Fibroblast of skin of abdomen (primary cell): ENCODE results near the gene L3MBTL4.
"Not testable (repeated sequence)": the region's sequence is repeated elsewhere in the genome, so short reads cannot be mapped to it uniquely, and the experiment has no call there.

Source experiments
- DNase-seq: peaks from one replicate; pipeline ENCODE4 v3.0.0-alpha.2; 2013

L3MBTL4 gene

DNA sequence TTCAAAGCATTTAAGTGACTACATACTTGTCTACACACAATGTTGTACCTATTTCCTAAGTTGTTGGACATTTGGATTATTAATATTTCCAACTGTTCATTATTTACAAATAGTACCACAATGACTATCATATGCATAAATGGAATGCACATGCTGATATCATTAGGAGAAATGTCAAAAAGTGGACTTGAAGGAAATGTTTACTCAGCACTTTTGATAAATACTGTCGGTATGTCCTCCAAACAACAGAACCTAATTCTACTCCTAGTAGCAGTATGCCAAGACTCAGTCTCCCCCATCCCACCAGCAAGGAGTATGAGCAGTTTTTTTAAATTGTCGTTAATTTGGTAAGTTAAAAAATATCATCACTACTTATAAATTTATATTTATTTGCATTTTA is 116.8 kb downstream of the L3MBTL4 start:
- no peak for DNase-seq

DNA sequence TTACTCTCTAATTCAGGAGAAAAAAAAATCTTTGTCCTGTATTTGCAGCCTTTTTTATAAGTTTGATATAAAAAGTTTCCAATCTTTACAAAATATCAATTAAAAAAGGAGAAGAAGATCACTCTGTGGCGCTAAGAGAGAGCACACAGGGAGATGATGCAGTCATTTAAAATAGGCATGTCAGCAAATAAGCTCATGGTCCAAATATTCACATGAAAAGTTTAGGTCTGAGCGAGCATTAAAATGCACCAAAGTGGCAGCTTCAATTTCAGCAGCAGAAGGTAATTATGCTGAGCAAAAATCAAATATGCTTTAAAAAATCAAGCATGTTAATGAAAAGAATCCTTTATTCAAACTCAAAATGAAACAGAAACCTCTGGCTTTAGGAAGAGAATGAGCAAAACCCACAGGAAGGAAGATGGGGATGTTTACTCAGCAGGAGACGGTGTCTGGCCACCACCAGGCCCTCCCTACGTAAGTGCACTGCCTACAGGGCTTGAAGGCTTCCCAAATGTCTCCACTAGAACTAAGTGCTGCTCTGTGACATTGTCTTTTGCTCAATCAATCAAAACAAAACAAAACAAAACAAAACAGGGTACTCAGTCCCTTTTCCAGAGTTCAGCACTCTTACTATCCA is 120.4 kb downstream of the L3MBTL4 start:
- DNase-seq, result no peak

GRCh38 chr18:6289843-6290242 is 124.9 kb downstream of the L3MBTL4 start:
- no peak for DNase-seq

GRCh38 chr18:6286585-6286984 is 128.1 kb downstream of the L3MBTL4 start:
- DNase-seq, result no peak

DNA sequence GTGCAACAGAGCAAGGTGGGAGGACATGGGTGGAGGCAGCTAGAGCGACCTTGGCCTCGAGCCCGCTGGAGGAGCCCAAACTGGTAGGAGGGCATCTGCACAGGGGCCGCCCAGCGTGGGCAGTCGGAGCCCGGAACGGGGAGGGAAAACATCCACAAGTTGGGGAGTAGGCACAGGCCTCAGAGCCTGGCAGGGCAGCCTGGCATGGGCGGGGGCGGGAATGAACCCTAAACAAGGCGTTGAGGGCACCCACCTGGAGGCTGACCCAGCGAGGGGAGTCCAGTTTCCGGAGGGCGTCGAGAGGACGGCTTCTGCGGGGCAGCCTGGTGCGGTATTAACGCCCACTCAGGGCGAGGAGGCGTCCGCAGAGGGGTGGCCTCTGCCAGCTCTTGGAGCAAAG is 129.9 kb downstream of the L3MBTL4 start:
- no peak for DNase-seq

DNA sequence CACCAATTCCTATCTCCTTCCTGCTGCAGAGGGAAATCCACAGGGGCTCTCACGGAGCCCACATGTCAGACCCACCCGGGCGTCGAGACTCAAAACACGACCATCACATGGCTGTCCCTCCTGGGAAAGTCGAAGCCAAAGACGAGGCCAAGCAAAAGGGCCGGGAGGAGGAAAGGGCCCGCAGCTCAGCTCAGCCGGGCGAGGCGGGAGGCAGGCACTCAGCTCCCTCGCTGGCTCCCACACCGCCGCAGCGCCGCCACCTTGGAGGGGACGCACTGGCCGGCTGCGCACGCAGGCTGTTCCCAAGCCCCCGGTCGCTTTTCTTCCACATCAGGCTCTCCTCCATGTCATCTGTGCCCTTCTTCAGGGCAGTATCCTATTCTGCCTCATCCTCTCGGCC is 130.4 kb downstream of the L3MBTL4 start:
- DNase-seq, result no peak

- no peak for DNase-seq
These were observed 132.8 kb downstream of the L3MBTL4 start for GRCh38 chr18:6281874-6282273.

DNA sequence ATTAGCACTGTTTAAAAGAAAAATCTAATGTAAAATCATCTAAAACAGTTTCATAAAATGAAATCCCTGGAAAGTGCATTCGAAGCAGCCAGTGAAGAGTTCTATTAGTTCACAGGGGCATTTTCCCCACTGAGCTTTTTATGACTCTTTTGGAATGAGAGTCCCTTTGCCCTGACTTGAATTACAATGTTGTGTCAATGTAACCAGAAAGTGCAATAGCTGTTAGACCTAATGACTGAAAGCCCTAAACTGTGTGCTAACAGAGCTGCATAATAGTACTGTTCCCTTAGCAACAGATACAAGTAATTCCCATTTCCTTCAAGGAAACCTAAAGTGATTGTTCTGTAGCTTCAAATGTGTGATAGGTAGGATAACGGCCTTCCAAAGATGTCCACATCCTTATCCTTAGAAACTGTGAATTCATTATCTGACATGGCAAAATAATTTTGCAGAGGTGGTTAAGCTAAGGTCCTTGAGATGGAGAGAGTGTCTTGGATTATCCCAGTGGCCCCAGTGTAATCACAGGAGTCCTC is 134.4 kb downstream of the L3MBTL4 start:
- no peak for DNase-seq

DNA sequence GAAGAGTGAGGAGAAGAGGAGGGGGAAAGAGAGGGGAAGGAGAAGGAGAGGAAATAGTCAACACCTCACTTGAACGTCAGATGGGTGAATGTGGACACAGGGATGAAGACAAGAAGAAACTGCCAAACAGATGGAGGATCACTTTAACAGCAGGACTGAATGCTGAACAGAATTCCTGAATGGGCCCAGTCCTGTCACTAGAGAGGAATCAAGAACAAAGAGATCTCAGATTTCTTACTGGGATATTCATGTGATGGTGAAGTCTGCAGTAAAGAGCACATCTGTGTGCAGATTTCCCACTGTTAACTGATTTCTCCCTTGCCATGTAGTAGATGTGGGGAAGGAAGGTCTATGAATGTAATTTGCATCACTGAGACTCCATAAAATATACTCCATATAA is 135.4 kb downstream of the L3MBTL4 start:
- no peak for DNase-seq

DNA sequence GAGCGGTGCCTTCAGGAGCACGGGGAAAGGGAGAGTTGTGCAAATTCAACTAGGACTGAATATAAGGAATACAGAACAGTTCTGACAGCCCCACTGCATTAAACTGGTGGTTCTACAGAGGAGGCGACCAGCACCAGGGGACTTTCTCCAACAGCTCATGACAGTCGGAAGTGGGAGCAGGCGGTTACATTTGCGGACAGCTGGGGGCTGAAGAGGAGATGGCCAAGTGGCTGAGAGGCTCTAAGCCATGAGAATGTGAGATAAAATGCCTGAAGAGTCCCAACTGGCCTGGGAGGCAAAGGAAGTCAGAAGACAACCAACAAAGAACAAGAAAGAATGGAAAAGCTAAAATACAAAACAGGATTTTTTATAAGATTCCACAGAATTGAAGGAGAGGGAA is 141.3 kb downstream of the L3MBTL4 start:
- DNase-seq, result no peak

- not testable (repeated sequence) for DNase-seq
These were observed 142.6 kb downstream of the L3MBTL4 start for GRCh38 chr18:6272144-6272543.

DNA sequence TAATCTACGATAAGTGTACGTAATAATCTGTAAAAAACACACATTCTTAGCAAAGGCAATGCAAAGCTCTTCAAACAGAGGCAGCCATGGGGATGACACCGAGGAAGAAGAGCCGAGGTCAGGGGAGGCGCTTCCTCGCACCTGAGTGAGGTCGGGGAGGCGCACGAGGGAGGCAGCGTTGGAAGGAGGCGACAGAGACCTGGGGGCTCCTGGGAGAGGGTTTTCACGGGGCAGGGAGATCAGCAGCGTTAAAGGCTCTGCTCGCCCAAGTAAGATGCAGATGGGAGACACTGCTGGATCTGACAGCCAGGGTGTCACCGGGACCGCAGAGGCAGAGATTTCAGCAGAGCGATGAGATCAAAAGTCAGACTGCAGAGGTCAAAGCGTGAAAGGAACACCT is 143.1 kb downstream of the L3MBTL4 start:
- DNase-seq, result no peak

- no peak for DNase-seq
These were observed 143.9 kb downstream of the L3MBTL4 start for GRCh38 chr18:6270771-6271216.

GRCh38 chr18:6269660-6270332 is 144.9 kb downstream of the L3MBTL4 start:
- no peak for DNase-seq

- DNase-seq, result no peak
These were observed 148.5 kb downstream of the L3MBTL4 start for GRCh38 chr18:6266212-6266611.

DNA sequence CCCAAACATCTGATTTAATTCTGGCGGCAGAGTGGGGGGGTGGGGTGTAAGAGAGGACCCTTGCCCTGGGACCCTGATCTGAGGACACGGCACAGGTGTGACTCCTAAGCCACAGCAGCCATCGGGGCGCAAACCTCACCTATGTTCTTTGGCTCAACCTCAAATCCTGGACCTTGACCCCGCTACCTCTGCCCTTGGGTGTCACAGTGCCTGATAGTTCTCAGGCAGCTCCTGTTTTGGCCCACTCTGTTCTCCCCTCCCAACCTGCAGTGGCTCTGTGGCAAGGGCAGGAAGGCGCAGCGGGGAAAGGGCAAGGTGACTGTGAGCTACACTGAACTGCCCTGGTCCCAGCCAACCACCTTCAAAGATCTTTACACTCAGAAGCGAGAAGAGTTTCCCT is 152.8 kb downstream of the L3MBTL4 start:
- no peak for DNase-seq

DNA sequence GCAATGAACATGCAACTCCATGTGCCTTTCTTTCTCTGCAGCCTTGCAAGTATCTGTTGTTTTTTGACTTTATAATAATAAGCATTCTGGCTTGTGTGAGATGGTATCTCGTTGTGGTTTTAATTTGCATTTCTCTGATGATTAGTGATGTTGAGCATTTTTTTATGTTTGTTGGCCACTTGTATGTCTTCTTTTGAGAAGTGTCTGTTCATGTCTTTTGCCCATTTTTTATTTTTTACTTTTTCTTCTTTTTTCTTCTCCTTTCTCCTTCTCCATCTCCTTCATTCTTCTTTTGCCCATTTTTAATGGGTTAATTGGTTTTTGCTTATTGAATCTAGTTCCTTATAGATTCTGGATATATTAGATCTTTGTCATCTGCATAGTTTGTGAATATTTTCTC is 155.4 kb downstream of the L3MBTL4 start:
- not testable (repeated sequence) for DNase-seq

- no peak for DNase-seq
These were observed 156.8 kb downstream of the L3MBTL4 start for GRCh38 chr18:6257950-6258349.

- DNase-seq, result no peak
These were observed 158.2 kb downstream of the L3MBTL4 start for GRCh38 chr18:6256521-6256920.

GRCh38 chr18:6255886-6256285 is 158.8 kb downstream of the L3MBTL4 start:
- no peak for DNase-seq

DNA sequence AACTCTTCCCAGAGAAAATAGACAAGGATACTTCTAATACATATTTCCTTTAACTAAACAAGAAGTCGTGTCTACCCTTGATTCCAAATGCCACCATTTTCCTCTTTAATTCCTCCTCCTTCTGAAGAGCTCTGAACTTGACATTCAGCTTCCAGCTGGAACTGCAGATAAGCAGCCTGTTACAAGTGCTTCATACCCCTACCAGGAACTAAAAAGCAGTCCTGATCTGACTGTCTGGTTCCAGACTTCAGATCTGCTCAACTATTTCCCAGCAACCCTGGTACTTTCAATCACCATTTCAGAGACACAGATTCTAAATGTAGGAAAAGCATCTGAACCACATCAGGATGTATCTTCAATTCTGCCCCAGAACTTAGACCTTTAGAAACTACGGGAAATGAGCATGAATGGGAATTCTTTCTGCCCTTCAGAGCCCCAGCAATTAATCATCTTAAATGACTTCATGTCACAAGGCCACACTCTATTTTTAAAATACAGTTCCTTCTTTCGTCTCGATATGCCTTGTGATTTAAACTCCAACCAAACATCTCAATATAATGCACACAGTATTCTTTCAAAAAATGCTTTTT is 159.5 kb downstream of the L3MBTL4 start:
- DNase-seq, result no peak

GRCh38 chr18:6254456-6254855 is 160.3 kb downstream of the L3MBTL4 start:
- no peak for DNase-seq

DNA sequence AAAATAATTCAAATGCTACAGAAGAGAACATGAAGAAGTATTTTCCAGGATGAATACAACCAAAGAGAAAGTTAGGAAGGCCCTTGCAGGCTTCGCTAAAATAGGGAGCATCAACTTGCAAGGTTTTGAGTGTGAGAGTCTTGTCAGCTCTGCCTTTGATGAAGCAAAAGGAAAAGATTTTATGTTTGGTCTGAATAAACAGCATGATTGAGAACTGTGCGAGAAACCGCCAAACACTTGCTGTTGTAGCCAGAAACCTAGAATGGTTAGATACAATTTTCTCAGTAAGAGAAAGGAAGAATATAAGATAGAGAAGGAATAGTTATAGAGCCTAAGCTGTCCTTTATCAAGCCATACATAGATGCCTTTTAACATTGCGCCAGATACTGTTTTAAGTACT is 163.6 kb downstream of the L3MBTL4 start:
- no peak for DNase-seq

DNA sequence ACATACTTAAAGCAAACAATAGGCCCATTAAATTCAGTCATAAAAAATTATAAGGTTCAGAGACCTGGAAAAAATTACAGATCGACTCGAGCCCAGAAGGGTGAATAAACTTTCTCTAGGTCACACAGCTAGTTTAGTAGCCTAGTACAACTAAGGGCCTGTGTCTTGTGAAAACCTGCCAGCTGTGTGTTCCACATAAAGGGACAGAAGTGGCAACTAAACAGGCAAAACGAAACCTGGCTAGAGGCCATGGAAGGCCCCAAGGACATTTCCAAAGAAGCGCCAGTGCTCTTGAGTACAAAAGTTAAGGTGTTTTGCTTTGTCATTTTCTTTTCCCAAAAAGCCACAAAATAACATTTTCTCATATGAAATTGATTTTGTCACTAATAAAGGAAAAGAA is 164.9 kb downstream of the L3MBTL4 start:
- no peak for DNase-seq
